ENCODE results near the gene NECTIN2.
"Not testable (repeated sequence)": the region's sequence is repeated elsewhere in the genome, so short reads cannot be mapped to it uniquely, and the experiment has no call there.

The NECTIN2 gene

GRCh38 chr19:44909775-44910174 is 63.7 kb downstream of the NECTIN2 start:
- Histone ChIP-seq H3K36me3 (ENCODE audit: insufficient read depth) (no peaks in the 10 kb centered on the region), H4K20me1 (ENCODE audit: insufficient read depth) (no peaks in the 10 kb centered on the region), H2AFZ (ENCODE audit: low read depth) (no peak overlapping the region), H3K27me3 (ENCODE audit: insufficient read depth, low read depth) (peaks cover 13% of the 10 kb centered on the region; the same call in 1 of the 2 replicates), H3K9ac (no peak overlapping the region), H3K4me3 (IDR thresholded peaks at IDR 0.05; ENCODE audit: insufficient read depth, low read depth, low read length) (no peak overlapping the region), H3K79me2 (ENCODE audit: insufficient read depth, low read depth) (no peaks in the 10 kb centered on the region), H3K4me1 (ENCODE audit: low read depth, poor library complexity, severe bottlenecking) (peaks cover 27% of the 10 kb centered on the region), H3K4me2 (no peak overlapping the region), H3K27ac (no peak overlapping the region)
- TF ChIP-seq, protein P1, sequence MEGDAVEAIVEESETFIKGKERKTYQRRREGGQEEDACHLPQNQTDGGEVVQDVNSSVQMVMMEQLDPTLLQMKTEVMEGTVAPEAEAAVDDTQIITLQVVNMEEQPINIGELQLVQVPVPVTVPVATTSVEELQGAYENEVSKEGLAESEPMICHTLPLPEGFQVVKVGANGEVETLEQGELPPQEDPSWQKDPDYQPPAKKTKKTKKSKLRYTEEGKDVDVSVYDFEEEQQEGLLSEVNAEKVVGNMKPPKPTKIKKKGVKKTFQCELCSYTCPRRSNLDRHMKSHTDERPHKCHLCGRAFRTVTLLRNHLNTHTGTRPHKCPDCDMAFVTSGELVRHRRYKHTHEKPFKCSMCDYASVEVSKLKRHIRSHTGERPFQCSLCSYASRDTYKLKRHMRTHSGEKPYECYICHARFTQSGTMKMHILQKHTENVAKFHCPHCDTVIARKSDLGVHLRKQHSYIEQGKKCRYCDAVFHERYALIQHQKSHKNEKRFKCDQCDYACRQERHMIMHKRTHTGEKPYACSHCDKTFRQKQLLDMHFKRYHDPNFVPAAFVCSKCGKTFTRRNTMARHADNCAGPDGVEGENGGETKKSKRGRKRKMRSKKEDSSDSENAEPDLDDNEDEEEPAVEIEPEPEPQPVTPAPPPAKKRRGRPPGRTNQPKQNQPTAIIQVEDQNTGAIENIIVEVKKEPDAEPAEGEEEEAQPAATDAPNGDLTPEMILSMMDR (conservative IDR thresholded peaks at IDR 0.05; ENCODE audit: low read depth, low read length) = no peak

DNA sequence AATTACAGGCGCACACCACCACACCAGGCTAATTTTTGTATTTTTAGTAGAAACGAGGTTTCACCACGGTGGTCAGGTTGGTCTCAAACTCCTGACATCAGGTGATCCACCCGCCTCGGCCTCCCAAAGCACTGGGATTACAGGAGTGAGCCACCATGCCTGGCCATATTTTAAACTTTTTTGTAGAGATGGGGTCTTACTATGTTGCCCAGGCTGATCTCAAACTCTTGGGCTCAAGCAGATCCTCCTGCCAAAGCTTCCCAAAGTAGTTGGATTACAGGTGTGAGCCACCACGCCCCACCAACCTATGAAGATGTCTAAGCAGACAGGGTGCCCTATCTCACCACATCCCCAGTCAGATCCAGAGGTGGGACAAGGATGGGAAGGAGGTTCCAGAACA is 65.8 kb downstream of the NECTIN2 start:
- H3K79me2 ChIP-seq (ENCODE audit: insufficient read depth, low read depth); H4K20me1 ChIP-seq (ENCODE audit: insufficient read depth); H3K4me3 ChIP-seq (IDR thresholded peaks at IDR 0.05; ENCODE audit: insufficient read depth, low read depth, low read length); H3K36me3 ChIP-seq (ENCODE audit: insufficient read depth); H2AFZ ChIP-seq (ENCODE audit: low read depth); H3K27ac ChIP-seq; H3K27me3 ChIP-seq (ENCODE audit: insufficient read depth, low read depth); H3K4me2 ChIP-seq; H3K9ac ChIP-seq: not testable (repeated sequence)
- H3K4me1 ChIP-seq (ENCODE audit: low read depth, poor library complexity, severe bottlenecking) = peaks cover 17% of the 10 kb centered on the region

DNA sequence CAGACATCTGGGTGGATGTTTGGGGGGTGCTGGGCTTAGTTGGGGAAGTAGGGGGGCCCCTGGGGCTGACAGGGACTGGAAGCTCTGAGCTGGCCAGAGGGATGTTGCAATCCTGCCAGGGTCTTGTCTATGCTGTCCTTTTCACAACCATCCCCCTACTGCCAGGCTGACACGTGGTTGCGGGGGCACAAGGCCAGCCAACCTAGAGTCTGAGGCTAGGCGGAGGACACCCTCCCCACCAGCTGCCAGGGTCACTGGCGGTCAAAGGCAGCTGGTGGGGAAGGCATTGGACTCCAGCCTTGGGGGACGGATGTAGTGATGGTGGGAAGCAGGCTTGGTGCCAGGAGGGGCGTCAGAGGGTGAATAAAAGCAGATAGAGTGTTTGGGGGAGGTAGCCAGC is 66.8 kb downstream of the NECTIN2 start:
- Histone ChIP-seq H2AFZ (ENCODE audit: low read depth) (no peak overlapping the region), H3K27me3 (ENCODE audit: insufficient read depth, low read depth) (no peaks in the 10 kb centered on the region), H3K79me2 (ENCODE audit: insufficient read depth, low read depth) (no peaks in the 10 kb centered on the region), H3K4me1 (ENCODE audit: low read depth, poor library complexity, severe bottlenecking) (peaks cover 17% of the 10 kb centered on the region), H3K36me3 (ENCODE audit: insufficient read depth) (no peaks in the 10 kb centered on the region), H3K4me3 (IDR thresholded peaks at IDR 0.05; ENCODE audit: insufficient read depth, low read depth, low read length) (no peak overlapping the region), H4K20me1 (ENCODE audit: insufficient read depth) (no peaks in the 10 kb centered on the region), H3K9ac (no peak overlapping the region), H3K27ac (no peak overlapping the region), H3K4me2 (no peak overlapping the region)
- TF ChIP-seq, protein P1 (conservative IDR thresholded peaks at IDR 0.05; ENCODE audit: low read depth, low read length) = no peak

DNA sequence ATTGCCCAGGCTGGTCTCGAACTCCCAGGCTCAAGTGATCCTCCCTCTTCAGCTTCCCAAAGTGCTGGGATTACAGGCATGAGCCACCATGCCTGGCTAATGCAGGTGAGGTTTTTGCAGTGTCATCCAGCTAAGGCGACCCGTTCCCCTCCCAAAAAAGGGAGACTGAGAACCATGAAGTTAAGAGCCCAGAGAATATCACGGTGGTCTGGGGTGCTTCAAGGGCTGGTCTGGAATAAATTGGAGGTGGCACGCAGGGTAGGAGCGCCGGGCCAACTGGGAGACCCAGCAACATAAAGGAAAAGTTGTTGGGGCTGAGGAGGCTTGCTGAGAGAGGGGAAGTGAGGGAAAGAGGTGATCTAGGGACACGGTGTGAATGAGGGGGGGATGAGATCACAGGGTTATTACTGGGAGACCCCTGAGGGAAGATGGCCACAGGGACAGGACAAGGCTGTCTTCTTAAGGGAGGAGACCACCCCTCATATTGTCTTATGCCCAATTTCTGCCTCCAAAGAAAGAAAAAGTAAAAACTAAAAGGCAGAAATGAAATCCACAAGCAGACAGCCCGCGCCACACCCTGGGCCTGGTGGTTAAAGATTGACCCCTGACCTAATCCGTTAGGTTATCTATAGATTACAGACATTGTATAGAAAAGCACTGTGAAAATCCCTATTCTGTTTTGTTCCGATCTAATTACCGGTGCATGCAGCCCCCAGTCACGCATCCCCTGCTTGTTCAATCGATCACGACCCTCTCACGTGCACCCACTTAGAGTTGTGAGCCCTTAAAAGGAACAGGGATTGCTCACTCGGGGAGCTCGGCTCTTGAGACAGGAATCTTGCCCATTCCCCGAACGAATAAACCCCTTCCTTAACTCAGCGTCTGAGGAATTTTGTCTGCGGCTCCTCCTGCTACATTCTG is 67.7 kb downstream of the NECTIN2 start:
- Histone ChIP-seq H3K4me2 (peak overlapping the region; percentile 92; the same call in 1 of the 2 replicates), H3K4me1 (ENCODE audit: low read depth, poor library complexity, severe bottlenecking) (peaks cover 17% of the 10 kb centered on the region), H2AFZ (ENCODE audit: low read depth) (peak overlapping the region; percentile 64; the same call in 1 of the 2 replicates)
- not testable (repeated sequence) for H3K27ac ChIP-seq; H3K9ac ChIP-seq; H3K27me3 ChIP-seq (ENCODE audit: insufficient read depth, low read depth); H3K36me3 ChIP-seq (ENCODE audit: insufficient read depth); H3K79me2 ChIP-seq (ENCODE audit: insufficient read depth, low read depth); H4K20me1 ChIP-seq (ENCODE audit: insufficient read depth); H3K4me3 ChIP-seq (IDR thresholded peaks at IDR 0.05; ENCODE audit: insufficient read depth, low read depth, low read length)

GRCh38 chr19:44914433-44915206 is 68.5 kb downstream of the NECTIN2 start, which contains the start of gene APOC1:
TSS of gene APOC1 (plus strand) at chr19:44914608. CDS start at chr19:44914892, 284 bp downstream.
- Histone ChIP-seq H3K27ac (peak within 1 kb of the TSS; percentile 46), H3K4me2 (peak within 1 kb of the TSS; percentile 92), H3K9ac (peak within 1 kb of the TSS; percentile 67; the same call in 1 of the 2 replicates), H3K4me1 (ENCODE audit: low read depth, poor library complexity, severe bottlenecking) (peaks cover 17% of the 10 kb centered on the region), H2AFZ (ENCODE audit: low read depth) (peak within 1 kb of the TSS; percentile 64)
- H3K4me3 ChIP-seq (IDR thresholded peaks at IDR 0.05; ENCODE audit: insufficient read depth, low read depth, low read length); H4K20me1 ChIP-seq (ENCODE audit: insufficient read depth); H3K36me3 ChIP-seq (ENCODE audit: insufficient read depth); H3K27me3 ChIP-seq (ENCODE audit: insufficient read depth, low read depth); H3K79me2 ChIP-seq (ENCODE audit: insufficient read depth, low read depth): not testable (repeated sequence)

All from KMS-11 (cell line).